Measurements from ENCODE around the gene PTRH1.

GRCh38 chr9:127712867-127713266 is 2.6 kb downstream of the PTRH1 start:
- TF ChIP-seq CTCF (IDR thresholded peaks at IDR 0.05; ENCODE audit: insufficient read depth, low read length) (no peak), REST (IDR thresholded peaks at IDR 0.05; ENCODE audit: insufficient replicate concordance, low read depth) (no peak)
